Spleen (tissue), 11 donors: ENCODE measurements around the gene KRT12. TPM values are rescaled to one million over a fixed set of nuclear protein-coding genes. Genes with fewer than 3 reads are reported as not detected.
A peak's percentile ranks its signal among the peaks of the same experiment; 100 is the strongest.
"Not testable (repeated sequence)": the region's sequence is repeated elsewhere in the genome, so short reads cannot be mapped to it uniquely, and the experiment has no call there.

Experiments used
- DNase-seq: peaks from one replicate; pipeline ENCODE4 v3.0.0-alpha.2; 2020
- H3K27ac ChIP-seq, 8 donors: fragments of 200-600 bp; sonication (generic) in 7 of 8; 1 replicate in 4 of 8; 2 replicates in 4 of 8; pipeline versions ENCODE4 v1.5.0 to v1.8.0; 2016 to 2021; ENCODE audit warnings: inconsistent platforms in 4 of 8, mild to moderate bottlenecking in 4 of 8, moderate library complexity in 1 of 8
- H3K27me3 ChIP-seq, 7 donors: fragments of 200-600 bp; sonication (generic) in 6 of 7; replicated peaks in 1 of 7; 1 replicate in 4 of 7; 2 replicates in 3 of 7; pipeline versions ENCODE4 v1.5.0 to v1.8.0; 2016 to 2021; ENCODE audit warnings: inconsistent platforms in 3 of 7, mild to moderate bottlenecking in 1 of 7
- H3K36me3 ChIP-seq, 6 donors: fragments of 200-600 bp; sonication (generic) in 5 of 6; 1 replicate in 4 of 6; 2 replicates in 2 of 6; pipeline versions ENCODE4 v1.5.0 to v1.8.0; 2016 to 2021; ENCODE audit warnings: inconsistent platforms in 2 of 6
- H3K4me1 ChIP-seq, 6 donors: fragments of 200-600 bp; sonication (generic) in 5 of 6; 1 replicate in 3 of 6; 2 replicates in 3 of 6; pipeline versions ENCODE4 v1.5.0 to v1.8.0; 2016 to 2021; ENCODE audit warnings: inconsistent platforms in 3 of 6
- H3K4me3 ChIP-seq, 8 donors: fragments of 200-600 bp; sonication (generic) in 7 of 8; 1 replicate in 4 of 8; 2 replicates in 4 of 8; pipeline versions ENCODE4 v1.5.0 to v1.8.0; 2016 to 2021; ENCODE audit warnings: inconsistent platforms in 4 of 8, mild to moderate bottlenecking in 4 of 8, moderate library complexity in 2 of 8
- H3K9me3 ChIP-seq, 8 donors: fragments of 200-600 bp; sonication (generic) in 7 of 8; 1 replicate in 4 of 8; 2 replicates in 4 of 8; pipeline versions ENCODE4 v1.5.0 to v1.8.0; 2016 to 2021; ENCODE audit warnings: inconsistent platforms in 4 of 8
- CTCF ChIP-seq, 11 experiments: fragments of 200-600 bp in 7 of 11; fragments of 450-650 bp in 4 of 11; sonication (generic) in 4 of 11; IDR thresholded peaks in 8 of 11; conservative IDR thresholded peaks in 3 of 11; 1 replicate in 7 of 11; 2 replicates in 4 of 11; pipeline versions ENCODE4 v1.4.0 to v1.8.0; 2016 to 2021; ENCODE audit warnings: antibody characterized with exemption in 11 of 11, inconsistent platforms in 4 of 11, mild to moderate bottlenecking in 1 of 11
- POLR2A ChIP-seq, 3 donors: fragments of 450-650 bp; IDR thresholded peaks; one replicate each; pipeline ENCODE4 v1.5.1; 2017; ENCODE audit warnings: antibody characterized with exemption in 3 of 3, mild to moderate bottlenecking in 1 of 3
- POLR2AphosphoS5 ChIP-seq, 3 donors: sonication (generic); formaldehyde crosslinking; IDR thresholded peaks; one replicate each; pipeline ENCODE4 v1.5.1; 2017; ENCODE audit warnings: antibody characterized with exemption in 3 of 3
- WGBS, 5 donors: extraction: QIAGEN DNeasy Blood & Tissue Kit in 3 of 5; methylation state at CpG; one replicate each; pipeline versions ENCODE4 v1.1.5 to v1.1.7; 2013 to 2018; 5-methylcytosine and 5-hydroxymethylcytosine counted together
- intact Hi-C: fragments of 100-400 bp; cut with DNase I; formaldehyde crosslinking; loops from one replicate; pipeline ENCODE4 v1.15.0; 2023; ENCODE audit warnings: low total_unique reads
- polyA plus RNA-seq, 3 donors: library from polyadenylated mRNA; stranded (reverse); fragments of 200-250 nt; gene quantifications; one replicate each; pipeline ENCODE4 v1.2.1, GENCODE V29; 2013
- total RNA-seq, 7 donors: library from RNA; depleted of rRNA in 3 of 7; stranded (reverse); fragments of >200 nt in 3 of 7; fragmentation: NEBNext Ultra II Directional in 4 of 7; extraction: Animal tissue kit (Norgen Biotek cat#: 25700) in 4 of 7; gene quantifications; one replicate each; pipeline versions ENCODE4 v1.1.0 to v1.2.1, GENCODE V29; 2016 to 2021
- donor health status: healthy with polysubstance abuse.
- donor health status: DM: no; HTN: no; CAD: no; lungs with moderate emphysema.
- donor health status: DM: no; HTN: no; CAD: no.
- donor health status: Bipolar disorder and iron deficiency.
- donor health status: healthy.
- donor health status: DM: no; HTN: no; CAD: no.
- donor health status: DM: yes; HTN: yes; CAD: no.

The KRT12 gene
- total and polyA plus RNA-seq, 10 donors = not detected

GRCh38 chr17:40870136-40870535 lies 3.1 kb upstream of the KRT12 start:
- H3K4me3 ChIP-seq = no peak overlapping the region
- H3K9me3 ChIP-seq = no peaks in the 10 kb centered on the region
- TF ChIP-seq POLR2A (IDR thresholded peaks at IDR 0.05) (no peak), POLR2AphosphoS5 (IDR thresholded peaks at IDR 0.05) (no peak), CTCF (IDR thresholded peaks at IDR 0.05 in 8 of 11, conservative IDR thresholded peaks at IDR 0.05 in 3 of 11) (no peak)
- no peaks in the 10 kb centered on the region for H3K36me3 ChIP-seq
- H3K27ac ChIP-seq = no peak overlapping the region
- intact Hi-C loops = no loop called here
- peaks cover 0 to 15% (median 0%) of the 10 kb centered on the region in 7 donors for H3K27me3 ChIP-seq
- no peaks in the 10 kb centered on the region for H3K4me1 ChIP-seq
- DNase-seq = no peak
- 74 to 89% (median 86%) methylated on average over 4 of the region's 4 CpGs for WGBS, 5 donors

- Histone ChIP-seq H3K4me1 (no peaks in the 10 kb centered on the region), H3K9me3 (no peaks in the 10 kb centered on the region), H3K27me3 (peaks cover 0 to 25% (median 0%) of the 10 kb centered on the region in 7 donors), H3K27ac (no peak overlapping the region), H3K4me3 (no peak overlapping the region), H3K36me3 (no peaks in the 10 kb centered on the region)
- TF ChIP-seq CTCF (IDR thresholded peaks at IDR 0.05 in 8 of 11, conservative IDR thresholded peaks at IDR 0.05 in 3 of 11) = no peak
- TF ChIP-seq POLR2A (IDR thresholded peaks at IDR 0.05) = no peak
- no peak for TF ChIP-seq POLR2AphosphoS5 (IDR thresholded peaks at IDR 0.05)
- intact Hi-C loops = no loop called here
- DNase-seq = no peak
- WGBS, 5 donors = 76 to 89% (median 84%) methylated on average over 14 of the region's 14 CpGs
Measured at GRCh38 chr17:40864661-40865390, 2.2 kb downstream of the KRT12 start.

- H3K9me3 ChIP-seq = no peaks in the 10 kb centered on the region
- H3K27ac ChIP-seq = no peak overlapping the region
- intact Hi-C loops = no loop called here
- peak in 1 of 11 experiments; percentile 21 for TF ChIP-seq CTCF (IDR thresholded peaks at IDR 0.05 in 8 of 11, conservative IDR thresholded peaks at IDR 0.05 in 3 of 11)
- TF ChIP-seq POLR2A (IDR thresholded peaks at IDR 0.05) = no peak
- peaks cover 0 to 25% (median 0%) of the 10 kb centered on the region in 7 donors for H3K27me3 ChIP-seq
- no peaks in the 10 kb centered on the region for H3K36me3 ChIP-seq
- no peak for DNase-seq
- H3K4me3 ChIP-seq = no peak overlapping the region
- 60 to 65% (median 62%) methylated on average over 39 of the region's 39 CpGs for WGBS, 5 donors
- H3K4me1 ChIP-seq = no peaks in the 10 kb centered on the region
Measured at GRCh38 chr17:40862985-40863733, 3.9 kb downstream of the KRT12 start.

- intact Hi-C loops = loop anchor here (5.0 kb wide), 1 partner anchor 803 kb away; no protein-coding TSS in a partner anchor
- Histone ChIP-seq H3K9me3 (no peaks in the 10 kb centered on the region), H3K36me3 (no peaks in the 10 kb centered on the region), H3K4me3 (no peak overlapping the region), H3K27me3 (peaks cover 0 to 23% (median 0%) of the 10 kb centered on the region in 7 donors), H3K27ac (no peak overlapping the region), H3K4me1 (peaks cover 0 to 4% (median 0%) of the 10 kb centered on the region in 6 donors)
- 58 to 86% (median 71%) methylated on average over 2 of the region's 2 CpGs for WGBS, 5 donors
- TF ChIP-seq CTCF (IDR thresholded peaks at IDR 0.05 in 8 of 11, conservative IDR thresholded peaks at IDR 0.05 in 3 of 11) = no peak
- TF ChIP-seq POLR2A (IDR thresholded peaks at IDR 0.05) = no peak
- no peak for DNase-seq
Measured at GRCh38 chr17:40859536-40859935, 7.5 kb downstream of the KRT12 start.

- intact Hi-C loops = loop anchor here (5.0 kb wide), 1 partner anchor 804 kb away; no protein-coding TSS in a partner anchor
- WGBS, 5 donors = 91 to 98% (median 93%) methylated on average over 2 of the region's 2 CpGs
- not testable (repeated sequence) for H3K9me3 ChIP-seq, DNase-seq, H3K27ac ChIP-seq, H3K4me1 ChIP-seq, H3K4me3 ChIP-seq, H3K36me3 ChIP-seq
- H3K27me3 ChIP-seq = peaks cover 0 to 24% (median 0%) of the 10 kb centered on the region in 7 donors
Measured at GRCh38 chr17:40858667-40859066, 8.4 kb downstream of the KRT12 start.
